ENCODE measurements around the gene AGRN. TPM values are rescaled to one million over a fixed set of nuclear protein-coding genes. Genes with fewer than 3 reads are reported as not detected.

The AGRN gene
- total RNA-seq, 2 donors from 2014 or later = 36.2 to 36.7 TPM

DNA sequence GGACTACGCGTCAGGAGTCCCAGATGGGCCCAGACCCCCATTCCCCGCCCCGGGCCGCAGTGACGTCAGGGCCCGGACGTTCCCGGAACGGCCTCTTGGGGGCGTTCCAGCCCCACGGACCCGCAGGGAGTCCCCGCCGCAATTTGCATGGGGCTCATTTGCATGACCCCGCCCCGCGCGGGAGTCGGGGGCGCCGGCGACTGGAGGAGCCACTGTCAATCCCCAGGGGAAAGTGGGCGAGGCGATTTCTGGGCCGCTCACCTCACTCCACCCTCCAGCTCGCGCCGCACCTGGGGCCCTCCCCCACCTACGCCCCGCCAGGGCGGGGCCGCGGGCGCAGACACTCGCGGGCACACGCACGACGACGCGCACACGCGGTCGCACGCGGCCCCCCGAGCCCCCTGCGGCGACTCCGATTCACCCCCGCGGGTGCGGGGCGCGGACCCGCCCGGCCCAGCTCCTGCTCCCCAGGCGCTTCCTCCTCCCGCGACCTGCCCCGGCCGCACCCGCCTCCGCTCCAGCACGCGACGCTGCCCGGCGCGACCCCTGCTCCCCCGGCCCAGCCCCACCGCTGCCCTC is 13.2 kb downstream of the AGRN start:
- H3K9me3 ChIP-seq = no peaks in the 10 kb centered on the region
- TF ChIP-seq, protein P1, sequence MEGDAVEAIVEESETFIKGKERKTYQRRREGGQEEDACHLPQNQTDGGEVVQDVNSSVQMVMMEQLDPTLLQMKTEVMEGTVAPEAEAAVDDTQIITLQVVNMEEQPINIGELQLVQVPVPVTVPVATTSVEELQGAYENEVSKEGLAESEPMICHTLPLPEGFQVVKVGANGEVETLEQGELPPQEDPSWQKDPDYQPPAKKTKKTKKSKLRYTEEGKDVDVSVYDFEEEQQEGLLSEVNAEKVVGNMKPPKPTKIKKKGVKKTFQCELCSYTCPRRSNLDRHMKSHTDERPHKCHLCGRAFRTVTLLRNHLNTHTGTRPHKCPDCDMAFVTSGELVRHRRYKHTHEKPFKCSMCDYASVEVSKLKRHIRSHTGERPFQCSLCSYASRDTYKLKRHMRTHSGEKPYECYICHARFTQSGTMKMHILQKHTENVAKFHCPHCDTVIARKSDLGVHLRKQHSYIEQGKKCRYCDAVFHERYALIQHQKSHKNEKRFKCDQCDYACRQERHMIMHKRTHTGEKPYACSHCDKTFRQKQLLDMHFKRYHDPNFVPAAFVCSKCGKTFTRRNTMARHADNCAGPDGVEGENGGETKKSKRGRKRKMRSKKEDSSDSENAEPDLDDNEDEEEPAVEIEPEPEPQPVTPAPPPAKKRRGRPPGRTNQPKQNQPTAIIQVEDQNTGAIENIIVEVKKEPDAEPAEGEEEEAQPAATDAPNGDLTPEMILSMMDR (IDR thresholded peaks at IDR 0.05) = peak; percentile 54
- DNase-seq (ENCODE audit: low spot score) = no peak
- H3K27me3 ChIP-seq (replicated peaks; ENCODE audit: insufficient read depth) = peaks cover 6% of the 10 kb centered on the region
- peaks cover 12 to 18% of the 10 kb centered on the region in 2 donors for H3K4me1 ChIP-seq (ENCODE audit: control insufficient read depth in 1 of 2, low read depth in 2 of 2)
- peak overlapping the region; percentile 73 for H3K4me3 ChIP-seq
- ATAC-seq (ENCODE audit: insufficient number of reproducible peaks, low FRiP score, low read depth) = no peak
- no peak overlapping the region for H3K27ac ChIP-seq
- H3K36me3 ChIP-seq = no peaks in the 10 kb centered on the region

DNA sequence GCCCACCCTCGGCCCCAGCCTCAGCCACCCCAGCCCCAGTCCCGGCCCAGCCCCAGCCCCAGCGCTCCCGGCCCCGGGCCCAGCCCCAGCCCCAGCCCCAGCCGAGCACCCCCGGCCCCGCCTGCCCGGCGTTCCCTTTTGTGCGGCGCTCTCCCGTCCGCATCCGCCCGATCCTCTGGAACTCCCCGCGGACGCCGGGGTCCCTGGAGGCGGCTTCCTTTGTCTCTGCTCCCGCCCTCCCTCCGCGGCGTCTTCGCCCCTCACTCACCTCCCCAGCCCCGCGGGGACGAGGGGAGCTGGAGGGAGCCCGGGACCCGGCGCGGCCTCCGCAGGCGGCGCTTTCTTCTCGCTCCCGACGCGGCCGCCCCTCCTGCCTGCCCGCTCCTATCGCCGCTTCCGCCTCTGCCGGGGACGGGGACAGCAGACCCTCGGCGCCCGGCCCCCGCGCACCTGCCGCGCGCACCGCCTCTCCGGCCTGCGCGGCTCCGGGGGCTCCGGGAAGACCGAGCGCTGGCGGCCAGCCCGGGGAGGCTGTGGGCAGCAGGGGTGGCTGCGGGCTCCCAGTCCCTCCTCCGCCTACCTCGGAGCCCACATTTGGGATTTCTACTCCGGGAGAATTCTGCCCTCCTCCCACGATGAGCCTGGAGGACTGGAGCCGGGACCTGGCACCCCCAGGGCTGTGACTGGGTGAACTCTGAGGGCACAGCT is 14.0 kb downstream of the AGRN start:
- no peak for ATAC-seq (ENCODE audit: insufficient number of reproducible peaks, low FRiP score, low read depth)
- TF ChIP-seq, protein P1 (IDR thresholded peaks at IDR 0.05) = no peak
- Histone ChIP-seq H3K9me3 (no peaks in the 10 kb centered on the region), H3K4me3 (peak overlapping the region; percentile 73), H3K36me3 (no peaks in the 10 kb centered on the region), H3K4me1 (ENCODE audit: control insufficient read depth in 1 of 2, low read depth in 2 of 2) (peaks cover 12 to 18% of the 10 kb centered on the region in 2 donors), H3K27ac (no peak overlapping the region), H3K27me3 (replicated peaks; ENCODE audit: insufficient read depth) (peaks cover 6% of the 10 kb centered on the region)
- no peak for DNase-seq (ENCODE audit: low spot score)

DNA sequence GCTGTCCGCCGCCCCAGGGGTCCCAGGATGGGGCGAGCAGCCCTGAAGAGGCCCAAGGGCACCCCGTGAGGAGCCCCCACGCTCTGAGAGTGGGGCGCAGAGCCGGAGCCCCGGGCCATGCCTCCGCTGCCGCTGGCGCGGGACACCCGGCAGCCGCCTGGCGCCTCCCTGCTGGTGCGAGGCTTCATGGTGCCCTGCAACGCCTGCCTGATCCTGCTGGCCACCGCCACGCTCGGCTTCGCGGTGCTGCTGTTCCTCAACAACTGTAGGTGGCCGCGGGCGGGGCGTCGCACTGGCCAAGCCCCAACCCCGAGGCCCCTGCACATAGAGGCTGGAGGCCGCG is 14.5 kb downstream of the AGRN start:
- ATAC-seq (ENCODE audit: insufficient number of reproducible peaks, low FRiP score, low read depth) = no peak
- TF ChIP-seq, protein P1 (IDR thresholded peaks at IDR 0.05) = no peak
- H3K27me3 ChIP-seq (replicated peaks; ENCODE audit: insufficient read depth) = peaks cover 6% of the 10 kb centered on the region

DNA sequence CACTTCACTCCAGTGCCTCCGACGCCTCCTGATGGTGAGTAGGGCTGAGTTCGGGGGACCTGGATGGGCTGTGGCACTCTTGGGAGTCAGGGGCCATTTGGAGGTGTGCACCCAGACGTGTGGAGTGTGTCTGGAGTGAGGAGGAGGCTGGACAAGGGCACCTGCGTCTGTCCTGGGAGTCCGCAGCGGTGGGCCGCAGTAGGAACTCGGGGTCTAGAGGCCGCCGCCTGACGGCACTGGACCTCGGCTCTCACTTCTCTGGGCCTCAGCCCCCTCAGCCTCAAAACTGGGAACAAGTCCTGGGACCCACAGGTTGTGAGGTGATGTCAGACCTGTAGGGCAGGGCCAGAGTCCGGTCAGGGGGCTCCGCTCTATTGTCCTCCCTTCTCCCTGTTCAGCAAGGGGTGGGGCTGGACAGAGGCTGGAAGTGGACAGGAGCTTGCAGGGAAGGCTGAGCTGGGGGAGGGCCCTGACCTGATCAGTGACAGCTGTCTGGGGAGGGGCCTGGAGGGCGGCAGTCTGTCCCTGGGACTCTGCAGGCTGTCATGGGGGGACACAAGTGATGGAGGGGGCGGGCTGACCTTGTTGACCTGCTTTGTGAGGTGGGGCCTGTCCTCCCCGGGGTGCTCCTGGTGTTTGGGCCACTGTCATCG is 15.5 kb downstream of the AGRN start:
- TF ChIP-seq, protein P1 (IDR thresholded peaks at IDR 0.05) = no peak
- no peaks in the 10 kb centered on the region for H3K9me3 ChIP-seq
- peaks cover 21 to 30% of the 10 kb centered on the region in 2 donors for H3K4me1 ChIP-seq (ENCODE audit: control insufficient read depth in 1 of 2, low read depth in 2 of 2)
- DNase-seq (ENCODE audit: low spot score) = no peak
- peaks cover 6% of the 10 kb centered on the region for H3K27me3 ChIP-seq (replicated peaks; ENCODE audit: insufficient read depth)
- ATAC-seq (ENCODE audit: insufficient number of reproducible peaks, low FRiP score, low read depth) = no peak
- no peak overlapping the region for H3K4me3 ChIP-seq
- H3K36me3 ChIP-seq = no peaks in the 10 kb centered on the region
- H3K27ac ChIP-seq = no peak overlapping the region

More for the DNA sequence above, 14.5 kb downstream of the AGRN start:
- no peaks in the 10 kb centered on the region for H3K36me3 ChIP-seq
- no peak for DNase-seq (ENCODE audit: low spot score)
- H3K27ac ChIP-seq = no peak overlapping the region
- H3K4me3 ChIP-seq = no peak overlapping the region
- H3K9me3 ChIP-seq = no peaks in the 10 kb centered on the region
- H3K4me1 ChIP-seq (ENCODE audit: control insufficient read depth in 1 of 2, low read depth in 2 of 2) = peaks cover 12 to 20% of the 10 kb centered on the region in 2 donors

Data from thoracic aorta (tissue), 2 donors.